GM19467 (cell line): ENCODE data around the gene KDM4C.

Experiments
- ATAC-seq: cut with Tn5 transposase; IDR thresholded peaks from one replicate; pipeline ENCODE4 v1.9.1; 2021; ENCODE audit warnings: mild to moderate bottlenecking, moderate library complexity; ENCODE audit not compliant: unreplicated experiment

Gene KDM4C

GRCh38 chr9:7121664-7122063 is 363.9 kb downstream of the KDM4C start:
- ATAC-seq, result no peak

- ATAC-seq, result no peak
Observed at GRCh38 chr9:7123743-7124142, 366.0 kb downstream of the KDM4C start.

- ATAC-seq, result no peak
Observed at GRCh38 chr9:7125231-7125630, 367.5 kb downstream of the KDM4C start.

- no peak for ATAC-seq
Observed at GRCh38 chr9:7129391-7129790, 371.6 kb downstream of the KDM4C start.

DNA sequence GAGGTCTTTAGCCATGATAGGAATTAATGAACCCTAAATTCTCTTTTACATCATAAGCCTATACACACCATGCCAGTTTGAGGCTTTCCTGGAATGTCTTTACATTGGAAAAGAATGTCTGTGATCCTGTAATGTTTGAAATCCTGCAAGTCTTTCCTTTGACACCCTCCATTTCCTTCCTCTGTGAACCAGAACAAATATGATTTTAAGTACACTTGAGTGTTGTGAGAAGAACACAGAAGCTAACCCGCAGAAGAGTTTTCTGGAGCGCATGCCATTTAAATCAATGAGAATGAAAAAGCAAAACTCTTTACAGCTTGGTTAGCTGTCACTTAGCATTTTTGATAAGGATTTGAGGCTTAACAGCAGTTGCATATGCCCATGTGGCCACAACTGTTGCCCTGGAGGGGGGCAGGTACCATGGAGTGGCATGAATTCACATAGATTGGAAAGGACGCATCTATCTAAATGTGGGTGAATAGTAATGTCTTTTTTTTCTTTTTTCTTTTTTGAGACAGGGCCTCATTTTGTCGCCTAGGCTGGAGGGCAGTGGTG is 372.6 kb downstream of the KDM4C start:
- no peak for ATAC-seq

- no peak for ATAC-seq
Observed at GRCh38 chr9:7132605-7133004, 374.8 kb downstream of the KDM4C start.

- no peak for ATAC-seq
Observed at GRCh38 chr9:7135735-7136134, 378.0 kb downstream of the KDM4C start.

GRCh38 chr9:7137040-7137439 is 379.3 kb downstream of the KDM4C start:
- ATAC-seq, result no peak

DNA sequence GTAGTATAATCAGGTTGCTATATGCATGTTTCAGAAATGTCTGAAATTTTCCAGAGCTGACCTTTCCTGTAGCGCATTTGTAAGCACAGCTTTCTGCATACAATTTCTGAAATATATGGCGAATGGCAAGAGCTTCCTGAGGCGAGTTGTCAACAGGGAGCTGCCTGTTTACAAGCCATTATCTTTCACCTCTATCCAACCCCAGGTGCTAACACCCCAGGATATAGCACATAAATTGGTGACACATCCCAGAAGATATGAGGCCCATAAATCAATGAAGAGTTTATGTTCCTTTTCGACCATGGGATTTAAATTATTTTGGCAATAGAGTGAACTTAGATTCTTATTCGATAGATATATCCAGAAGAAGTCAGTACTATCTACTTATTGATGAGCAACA is 379.8 kb downstream of the KDM4C start:
- no peak for ATAC-seq

DNA sequence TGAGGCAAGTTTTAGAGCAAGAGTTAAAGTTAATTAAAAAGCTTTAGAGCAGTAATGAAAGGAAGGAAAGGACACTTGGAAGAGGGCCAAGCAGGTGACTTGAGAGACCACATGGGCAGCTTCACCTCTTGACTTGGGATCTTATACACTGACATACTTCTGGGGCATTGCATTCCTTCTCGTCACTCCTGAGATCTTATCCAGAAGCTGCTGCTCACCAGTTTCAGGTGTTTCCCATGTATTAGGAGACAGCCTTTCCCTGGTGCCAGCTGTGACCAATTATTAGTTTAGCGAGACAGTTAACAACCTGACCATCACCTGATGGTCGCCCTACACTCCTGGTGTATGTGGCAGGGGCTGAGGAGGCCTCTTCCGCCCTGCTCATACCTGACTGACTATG is 382.1 kb downstream of the KDM4C start:
- no peak for ATAC-seq

- no peak for ATAC-seq
Observed at GRCh38 chr9:7140401-7140800, 382.6 kb downstream of the KDM4C start.

- ATAC-seq, result no peak
Observed at GRCh38 chr9:7143645-7144200, 385.9 kb downstream of the KDM4C start.

DNA sequence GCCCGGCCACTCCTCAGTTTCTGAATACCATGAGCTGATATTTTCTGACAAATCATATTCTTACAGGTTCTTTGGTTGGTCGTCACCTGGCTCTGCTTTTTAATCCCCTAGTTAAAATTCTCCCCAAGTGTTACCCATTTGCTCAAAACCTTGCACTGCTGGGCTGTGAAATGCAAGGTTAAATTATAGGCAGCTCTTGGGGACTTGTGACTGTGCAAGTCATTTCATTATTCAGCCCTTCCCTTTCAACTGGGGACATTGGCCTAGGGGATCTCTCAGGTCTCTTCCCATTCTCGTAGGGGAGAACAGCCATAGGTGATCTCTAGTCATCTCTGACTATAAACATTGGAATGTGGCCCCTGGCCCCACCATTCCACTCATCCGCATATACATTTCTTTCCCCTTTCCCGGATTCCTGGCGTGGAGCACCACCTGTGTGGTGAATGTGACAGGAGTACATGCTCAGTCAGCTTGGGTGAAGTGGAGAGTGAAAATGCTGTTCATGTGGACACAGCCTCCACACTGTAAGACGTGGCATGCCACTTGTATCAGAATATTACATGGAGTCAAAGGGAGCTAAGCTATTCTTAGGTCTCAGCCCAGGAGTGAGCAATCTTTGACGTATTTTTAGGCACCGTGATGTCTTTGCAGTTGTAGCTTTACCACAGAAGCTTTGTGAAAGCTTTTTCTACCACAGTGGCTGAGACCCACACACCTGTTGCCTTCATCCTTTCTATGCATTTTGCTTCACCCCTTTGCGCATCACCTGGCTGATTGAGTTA is 386.7 kb downstream of the KDM4C start:
- ATAC-seq, result no peak

DNA sequence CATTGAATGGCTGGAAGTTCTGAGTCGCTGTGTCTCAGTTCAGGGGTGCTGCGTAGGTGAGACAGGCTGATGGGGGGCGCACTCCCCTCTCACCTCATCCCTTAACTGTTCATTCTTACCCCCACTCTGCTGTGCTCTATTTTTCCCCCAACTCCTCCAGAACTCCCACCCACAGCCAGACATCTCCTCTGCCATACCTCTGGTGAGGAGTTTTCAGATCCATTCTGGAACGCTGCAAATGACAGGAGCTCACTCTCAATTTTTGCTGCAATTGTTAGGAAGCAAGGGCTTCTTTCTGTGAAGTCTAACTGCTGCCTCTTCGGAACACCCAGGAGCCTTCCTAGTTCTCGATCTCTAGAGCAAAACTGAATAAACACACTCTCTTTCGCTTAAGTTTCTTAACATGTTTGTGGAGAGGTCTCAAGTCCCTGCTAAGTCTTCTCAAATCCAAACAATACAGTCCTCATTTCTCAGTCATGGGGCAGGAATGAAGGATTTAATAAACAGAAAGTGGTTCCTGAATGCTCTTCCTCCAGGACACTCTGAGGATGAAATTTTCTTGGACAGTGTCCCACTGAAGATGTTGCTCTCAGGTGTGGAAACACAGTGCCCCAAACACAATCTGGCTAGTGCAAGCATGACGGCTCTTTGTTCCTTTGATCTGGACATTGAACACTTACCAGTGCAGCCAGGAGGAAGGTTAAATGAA is 387.7 kb downstream of the KDM4C start:
- ATAC-seq, result no peak

DNA sequence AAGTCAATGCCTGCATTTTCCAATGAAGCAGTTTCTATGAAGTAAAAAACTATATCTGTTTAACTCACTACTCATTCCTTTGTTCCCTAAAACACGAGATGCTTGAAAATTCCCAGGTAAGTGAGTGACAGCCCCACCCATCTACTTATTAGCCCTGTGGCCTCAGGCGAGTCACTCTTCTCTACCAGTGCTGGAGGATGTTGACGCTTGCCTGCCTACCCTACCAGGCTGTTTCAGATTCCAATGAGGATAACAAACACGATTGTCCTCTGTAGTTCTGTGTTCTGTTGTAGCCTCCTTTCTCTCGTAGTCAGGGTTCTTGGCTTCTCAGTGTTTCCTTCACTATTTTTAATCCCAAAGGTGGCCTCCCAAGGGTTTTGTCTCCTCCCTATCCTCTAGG is 388.8 kb downstream of the KDM4C start:
- no peak for ATAC-seq

DNA sequence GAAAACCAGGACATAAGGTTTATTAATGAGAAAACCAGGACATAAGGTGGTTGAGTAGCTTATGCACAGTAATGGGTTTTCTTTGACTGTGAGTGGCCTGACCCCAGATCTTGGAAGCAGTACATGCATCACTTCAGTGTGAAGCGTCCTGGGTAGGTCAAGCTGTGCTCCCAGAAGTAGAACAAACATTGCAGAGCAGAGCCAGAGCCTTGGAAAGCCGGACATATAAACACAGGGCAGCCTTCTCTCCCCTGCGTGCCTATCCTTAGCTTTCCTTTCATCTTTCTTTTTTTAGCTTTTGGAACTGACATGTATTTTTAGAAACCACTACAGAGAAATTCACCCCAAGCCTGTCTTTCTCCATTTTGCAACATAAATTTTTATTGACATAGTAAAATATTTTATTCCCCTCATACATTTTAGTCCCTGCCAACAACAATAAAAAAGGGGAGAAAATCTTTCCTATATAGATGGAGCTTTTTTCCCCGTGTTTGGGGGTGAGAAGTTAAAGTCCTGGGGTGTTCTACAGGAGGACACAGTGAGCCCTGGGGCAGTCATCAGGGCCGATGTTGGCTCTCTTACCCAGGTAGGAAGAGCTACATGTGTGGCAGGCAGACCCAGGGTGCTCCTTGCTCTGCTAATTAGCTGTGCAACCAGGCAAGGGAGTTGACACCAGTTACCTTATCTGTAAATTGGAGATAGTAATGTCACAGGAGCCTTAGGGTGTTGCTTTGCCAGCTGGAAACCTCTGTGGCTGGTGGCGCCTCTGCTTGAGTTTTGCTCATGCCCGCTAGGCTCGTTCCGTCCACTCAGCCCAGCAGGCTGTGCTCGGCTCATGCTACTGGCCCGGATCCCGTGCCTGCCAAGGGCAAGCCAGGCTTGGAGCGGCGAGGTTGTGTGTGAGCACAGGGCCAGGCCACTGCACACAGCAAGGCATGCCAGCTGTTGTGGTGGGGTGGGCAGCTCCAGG is 389.6 kb downstream of the KDM4C start:
- no peak for ATAC-seq

DNA sequence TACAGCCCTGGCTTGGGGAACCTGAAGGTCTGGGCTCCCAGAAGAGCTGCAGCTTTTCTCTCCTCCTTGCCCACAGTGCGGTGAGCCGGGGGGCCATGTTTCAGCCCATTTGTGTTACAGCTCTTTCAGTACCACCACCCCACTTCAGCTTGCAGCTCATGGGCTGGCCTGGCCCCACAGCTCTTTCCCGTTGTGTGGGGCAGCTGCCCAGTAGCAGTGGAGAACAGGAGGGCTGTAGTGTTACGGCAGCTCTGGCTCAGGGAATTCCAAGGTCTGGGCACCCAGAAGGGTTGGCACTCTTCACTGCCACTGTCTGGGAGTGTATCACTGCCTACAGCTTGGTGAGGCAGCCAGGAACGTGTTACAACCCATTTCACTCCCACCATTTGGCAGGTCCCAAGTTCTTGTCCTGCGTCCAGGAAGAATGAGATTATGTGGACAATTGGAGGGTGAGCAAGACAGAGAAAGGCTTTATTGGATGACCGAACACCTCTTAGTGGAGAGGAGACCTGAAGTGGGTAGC is 390.5 kb downstream of the KDM4C start:
- no peak for ATAC-seq

- ATAC-seq, result no peak
Observed at GRCh38 chr9:7149258-7149657, 391.5 kb downstream of the KDM4C start.

DNA sequence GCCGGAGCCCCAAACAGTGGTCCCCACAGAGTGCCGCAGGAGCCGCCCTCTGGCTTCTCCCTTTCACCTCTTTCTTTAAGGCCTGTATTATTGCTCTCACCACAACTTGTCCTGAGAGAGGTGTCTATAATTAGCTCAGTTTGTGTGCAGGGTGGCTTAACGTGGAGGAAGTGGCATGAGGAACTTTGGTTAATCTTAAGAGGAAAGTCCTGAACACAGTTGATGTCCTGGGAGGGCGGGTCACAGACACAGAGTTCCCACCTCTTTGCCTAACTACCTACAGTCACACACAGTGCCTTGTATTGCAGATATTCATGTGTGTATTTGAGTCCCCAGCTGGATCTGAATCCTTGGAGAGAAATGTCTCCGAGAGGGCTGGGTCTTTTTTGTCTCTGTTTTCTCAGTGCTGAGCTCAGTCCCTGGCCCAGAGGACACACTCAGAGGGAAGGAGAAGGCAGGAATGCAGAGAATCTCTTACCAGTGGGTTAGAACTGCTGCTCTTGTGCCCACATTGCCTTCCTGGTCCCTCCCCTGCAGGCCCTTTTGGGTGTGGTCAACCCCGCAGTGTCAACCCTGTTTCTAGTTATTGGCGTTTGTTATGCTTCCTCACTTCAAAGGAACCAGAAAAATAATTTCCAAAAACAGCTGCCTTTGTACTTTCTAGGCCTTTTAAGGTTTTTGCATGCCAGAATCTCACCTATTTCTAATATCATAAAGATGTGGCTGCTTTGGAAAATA is 392.5 kb downstream of the KDM4C start:
- ATAC-seq, result no peak

- ATAC-seq, result no peak
Observed at GRCh38 chr9:7153134-7153533, 395.4 kb downstream of the KDM4C start.
